Cardiac septum (tissue), 1 donor: Measurements from ENCODE around the gene SPRR1A. TPM values are rescaled to one million over a fixed set of nuclear protein-coding genes. Genes with fewer than 3 reads are reported as not detected.
"Not testable (repeated sequence)": the region's sequence is repeated elsewhere in the genome, so short reads cannot be mapped to it uniquely, and the experiment has no call there.

Experiments used
- DNase-seq: peaks from one replicate; pipeline ENCODE4 v3.0.0-alpha.2; 2020; ENCODE audit warnings: low spot score
- intact Hi-C: fragments of 100-400 bp; cut with DNase I; formaldehyde crosslinking; loops from one replicate; pipeline ENCODE4 v1.14.0; 2022
- total RNA-seq: library from RNA; stranded (reverse); fragmentation: NEBNext Ultra II Directional; extraction: Animal tissue kit (Norgen Biotek cat#: 25700); gene quantifications from one replicate; pipeline ENCODE4 v1.2.1, GENCODE V29; 2021
- donor health status: DM: no; HTN: no; CAD: no.

The SPRR1A gene
- total RNA-seq, 1 donor from 2014 or later, result not detected

GRCh38 chr1:152969036-152969435, 14.8 kb upstream of the SPRR1A start:
- intact Hi-C loops, result no loop called here
- no peak for DNase-seq

- DNase-seq, result no peak
- intact Hi-C loops, result no loop called here
Observed at GRCh38 chr1:152970495-152970894, 13.4 kb upstream of the SPRR1A start, which contains the start of gene SPRR4. Gene SPRR4 (plus strand): TSS chr1:152970648. CDS start chr1:152971891, 1,243 bp downstream.

- no peak for DNase-seq
- intact Hi-C loops, result no loop called here
Observed at GRCh38 chr1:152972196-152972886, 11.5 kb upstream of the SPRR1A start.

- DNase-seq, result no peak
- intact Hi-C loops, result no loop called here
Observed at GRCh38 chr1:152976688-152977087, 7.2 kb upstream of the SPRR1A start.

- intact Hi-C loops, result no loop called here
- no peak for DNase-seq
Observed at GRCh38 chr1:152977614-152978013, 6.3 kb upstream of the SPRR1A start.

- intact Hi-C loops, result no loop called here
- no peak for DNase-seq
Observed at GRCh38 chr1:152980676-152981075, 3.2 kb upstream of the SPRR1A start.

GRCh38 chr1:152981146-152981871, 2.6 kb upstream of the SPRR1A start:
- DNase-seq, result no peak
- intact Hi-C loops, result no loop called here

GRCh38 chr1:152982076-152982475, 1.8 kb upstream of the SPRR1A start:
- intact Hi-C loops, result no loop called here

GRCh38 chr1:152983234-152983633, 647 bp upstream of the SPRR1A start:
- no peak for DNase-seq
- intact Hi-C loops, result no loop called here

More at GRCh38 chr1:152982076-152982475, 1.8 kb upstream of the SPRR1A start:
- no peak for DNase-seq

- DNase-seq, result no peak
- intact Hi-C loops, result no loop called here
Observed at GRCh38 chr1:152986578-152986977, 2.7 kb downstream of the SPRR1A start.

- intact Hi-C loops, result no loop called here
- DNase-seq, result no peak
Observed at GRCh38 chr1:152993186-152993585, 9.3 kb downstream of the SPRR1A start.

GRCh38 chr1:152995842-152996241, 12.0 kb downstream of the SPRR1A start:
- DNase-seq, result no peak
- intact Hi-C loops, result no loop called here

GRCh38 chr1:152996633-152997400, 12.9 kb downstream of the SPRR1A start:
- intact Hi-C loops, result no loop called here
- no peak for DNase-seq

GRCh38 chr1:152997901-152998300, 14.0 kb downstream of the SPRR1A start:
- intact Hi-C loops, result no loop called here
- no peak for DNase-seq

GRCh38 chr1:152998476-152998875, 14.6 kb downstream of the SPRR1A start:
- no peak for DNase-seq
- intact Hi-C loops, result no loop called here

- no peak for DNase-seq
- intact Hi-C loops, result no loop called here
Observed at GRCh38 chr1:152999818-153000217, 15.9 kb downstream of the SPRR1A start.

- intact Hi-C loops, result no loop called here
- no peak for DNase-seq
Observed at GRCh38 chr1:153000294-153000693, 16.4 kb downstream of the SPRR1A start.

- no peak for DNase-seq
- intact Hi-C loops, result no loop called here
Observed at GRCh38 chr1:153001382-153001781, 17.5 kb downstream of the SPRR1A start, which contains the start of gene SPRR3. Gene SPRR3 (plus strand): TSS chr1:153001749. CDS start chr1:153003021, 1,272 bp downstream.

GRCh38 chr1:153011235-153011758, 27.4 kb downstream of the SPRR1A start:
- intact Hi-C loops, DNase-seq: not testable (repeated sequence)

- intact Hi-C loops, DNase-seq: not testable (repeated sequence)
Observed at GRCh38 chr1:153021829-153022228, 37.9 kb downstream of the SPRR1A start.
